HCT116 (cell line): ENCODE measurements around the gene EVC2. TPM values are rescaled to one million over a fixed set of nuclear protein-coding genes. Genes with fewer than 3 reads are reported as not detected.

Source experiments
- ATAC-seq: fragments of 200-7000 bp; cut with Tn5 transposase; 2 replicates; pipeline ENCODE4 v1.9.1; 2020; ENCODE audit warnings: mild to moderate bottlenecking, moderate library complexity
- BruUV-seq: library from RNA; stranded (reverse); fragments of 400-500 nt; replicated peaks from 2 replicates; lab custom pipeline; 2021; lab: Mats Ljungman, UMichigan
- CTCF ChIA-PET: fragments of 300-600 bp; sonication (Branson Sonifier 250); formaldehyde crosslinking; loops from one replicate; lab custom pipeline; 2021; ENCODE audit warnings: antibody characterized with exemption; lab: Charles Lee
- POLR2A ChIA-PET: fragments of 300-600, 350-600 bp; sonication (Branson Sonifier 250); formaldehyde crosslinking; loops from one replicate; lab custom pipeline; 2021; ENCODE audit warnings: antibody characterized with exemption; lab: Charles Lee
- RAD21 ChIA-PET, 2 experiments: fragments of 300-600 bp; sonication (Branson Sonifier 250); formaldehyde crosslinking; loops; one replicate each; lab custom pipeline; 2023; ENCODE audit warnings: low total read pairs in 2 of 2; ENCODE audit not compliant: uncharacterized antibody in 2 of 2, unreplicated experiment in 2 of 2, low non-redundant PET in 1 of 2; lab: Charles Lee
- DNase-seq: peaks from one replicate; pipeline ENCODE4 v3.0.0-alpha.2; 2010; ENCODE audit warnings: low read depth, low spot score
- H2AFZ ChIP-seq: fragments of 200-600 bp; shearing (Covaris generic), sonication (generic); 2 replicates; pipeline ENCODE4 v1.6.1; 2017; ENCODE audit warnings: low read depth, mixed run types, mixed read lengths, antibody characterized with exemption, low read length; ENCODE audit not compliant: poor library complexity, severe bottlenecking
- H3K27ac ChIP-seq: 2 replicates; pipeline ENCODE4 v1.5.1; 2012; ENCODE audit warnings: low read depth, low read length
- H3K27me3 ChIP-seq: fragments of 200-600 bp; sonication (generic); 2 replicates; pipeline ENCODE4 v1.6.1; 2016; ENCODE audit warnings: mixed run types, low read length, mixed read lengths; ENCODE audit not compliant: insufficient read depth
- H3K36me3 ChIP-seq, 2 experiments: fragments of 200-500 bp in 1 of 2; fragments of 200-600 bp in 1 of 2; sonication (Bioruptor generic) in 1 of 2; sonication (generic) in 1 of 2; 2 replicates each; pipeline versions ENCODE4 v1.5.1 to v1.6.1; 2014 to 2016; ENCODE audit warnings: low read length in 2 of 2, inconsistent platforms in 1 of 2, mixed read lengths in 1 of 2, mixed run types in 1 of 2; ENCODE audit not compliant: insufficient read depth in 2 of 2, control insufficient read depth in 1 of 2
- H3K4me1 ChIP-seq, 2 experiments: fragments of 200-600 bp in 1 of 2; sonication (generic) in 1 of 2; 2 replicates each; pipeline versions ENCODE4 v1.5.1 to v1.6.1; 2012 to 2017; ENCODE audit warnings: low read length in 2 of 2, inconsistent platforms in 1 of 2, mild to moderate bottlenecking in 1 of 2, mixed read lengths in 1 of 2, mixed run types in 1 of 2, moderate library complexity in 1 of 2; ENCODE audit not compliant: insufficient read depth in 2 of 2, control insufficient read depth in 1 of 2
- H3K4me2 ChIP-seq: fragments of 200-600 bp; sonication (generic); 2 replicates; pipeline ENCODE4 v1.6.1; 2017; ENCODE audit warnings: mixed run types, low read length, mixed read lengths
- H3K4me3 ChIP-seq, 2 experiments: fragments of 200-600 bp in 1 of 2; sonication (generic) in 1 of 2; replicated peaks in 1 of 2; 2 replicates each; pipeline ENCODE4 v1.5.1; 2011 to 2016; ENCODE audit warnings: low read length in 2 of 2, control low read depth in 1 of 2, low read depth in 1 of 2, mild to moderate bottlenecking in 1 of 2, mixed read lengths in 1 of 2, mixed run types in 1 of 2
- H3K79me2 ChIP-seq: fragments of 200-600 bp; sonication (generic); 2 replicates; pipeline ENCODE4 v1.6.1; 2017; ENCODE audit warnings: mild to moderate bottlenecking, mixed run types, low read length, moderate library complexity, mixed read lengths; ENCODE audit not compliant: insufficient read depth
- H3K9ac ChIP-seq: fragments of 200-600 bp; sonication (generic); 2 replicates; pipeline ENCODE4 v1.6.1; 2016; ENCODE audit warnings: low read length, mixed read lengths
- H3K9me2 ChIP-seq: fragments of 200-600 bp; sonication (generic), shearing (Covaris generic); 2 replicates; pipeline ENCODE4 v1.6.1; 2017; ENCODE audit warnings: mixed run types, mild to moderate bottlenecking, moderate library complexity; ENCODE audit not compliant: insufficient read depth
- H3K9me3 ChIP-seq, 2 experiments: fragments of 200-500 bp in 1 of 2; fragments of 200-600 bp in 1 of 2; sonication (Bioruptor generic) in 1 of 2; sonication (generic) in 1 of 2; 2 replicates each; pipeline ENCODE4 v1.6.1; 2014 to 2017; ENCODE audit warnings: low read length in 2 of 2, mixed read lengths in 2 of 2, inconsistent platforms in 1 of 2, low read depth in 1 of 2, mild to moderate bottlenecking in 1 of 2, mixed run types in 1 of 2, moderate library complexity in 1 of 2; ENCODE audit not compliant: control insufficient read depth in 1 of 2, insufficient read depth in 1 of 2
- H4K20me1 ChIP-seq: fragments of 200-600 bp; sonication (generic), shearing (Covaris generic); 2 replicates; pipeline ENCODE4 v1.6.1; 2017; ENCODE audit warnings: mixed run types, mild to moderate bottlenecking, moderate library complexity; ENCODE audit not compliant: insufficient read depth
- EGR1 ChIP-seq: IDR thresholded peaks from 2 replicates; pipeline ENCODE4 v1.6.1; 2012; ENCODE audit warnings: low read depth
- ELF1 ChIP-seq: IDR thresholded peaks from 2 replicates; pipeline ENCODE4 v1.6.1; 2012; ENCODE audit warnings: low read depth, borderline replicate concordance
- EZH2 ChIP-seq: fragments of 200-600 bp; sonication (generic); IDR thresholded peaks from 2 replicates; pipeline ENCODE4 v1.6.1; 2017; ENCODE audit warnings: antibody characterized with exemption, mixed run types
- EZH2phosphoT487 ChIP-seq: fragments of 200-600 bp; IDR thresholded peaks from 2 replicates; pipeline ENCODE4 v1.6.1; 2018; ENCODE audit warnings: antibody characterized with exemption, borderline replicate concordance
- FOSL1 ChIP-seq: IDR thresholded peaks from 2 replicates; pipeline ENCODE4 v1.6.1; 2012; ENCODE audit warnings: low read depth
- SIN3A ChIP-seq: IDR thresholded peaks from 2 replicates; pipeline ENCODE4 v1.6.1; 2012; ENCODE audit warnings: low read depth
- SP1 ChIP-seq: IDR thresholded peaks from 2 replicates; pipeline ENCODE4 v1.6.1; 2012; ENCODE audit warnings: low read depth
- SRF ChIP-seq: IDR thresholded peaks from 2 replicates; pipeline ENCODE4 v1.6.1; 2012; ENCODE audit warnings: low read depth
- TCF7L2 ChIP-seq: IDR thresholded peaks from 2 replicates; pipeline ENCODE4 v1.7.0; 2011; ENCODE audit warnings: borderline replicate concordance, inconsistent platforms; ENCODE audit not compliant: insufficient read depth, insufficient read length; ENCODE audit errors: extremely low read depth
- YY1 ChIP-seq: IDR thresholded peaks from 2 replicates; pipeline ENCODE4 v1.6.1; 2011; ENCODE audit warnings: low read length, low read depth, moderate library complexity, mild to moderate bottlenecking; ENCODE audit not compliant: insufficient replicate concordance; ENCODE audit errors: extremely low read depth
- ZFX ChIP-seq: fragments of 450-650 bp; IDR thresholded peaks from 2 replicates; pipeline ENCODE4 v1.6.1; 2017
- ZNF274 ChIP-seq: fragments of 200-500 bp; sonication (Bioruptor generic); IDR thresholded peaks from 2 replicates; pipeline ENCODE4 v1.6.1; 2014; ENCODE audit warnings: mild to moderate bottlenecking, low read depth, low read length, inconsistent platforms
- intact Hi-C: fragments of 100-400 bp; cut with micrococcal nuclease; formaldehyde crosslinking; loops from 2 replicates; pipeline ENCODE4 v1.10.0; 2022
- total RNA-seq: library from RNA; stranded (reverse); gene quantifications from one replicate; pipeline ENCODE4 v1.2.1, GENCODE V29; 2021; ENCODE audit not compliant: unreplicated experiment
- TF ChIP-seq, protein P1 (sequence below): IDR thresholded peaks from 2 replicates; pipeline ENCODE4 v1.6.1; 2012; ENCODE audit warnings: low read depth
- TF ChIP-seq, protein P2 (sequence below): IDR thresholded peaks from 2 replicates; pipeline ENCODE4 v1.6.1; 2012

Gene EVC2
- total RNA-seq, 1 experiment from 2014 or later = not detected

- no peak for ATAC-seq
- no TSS peak for BruUV-seq
- RAD21 ChIA-PET = no interaction called here
- Histone ChIP-seq H3K9ac (no peak overlapping the region), H3K9me2 (no peaks in the 10 kb centered on the region), H3K4me2 (no peak overlapping the region), H2AFZ (no peak overlapping the region), H3K27ac (no peak overlapping the region), H4K20me1 (no peaks in the 10 kb centered on the region), H3K27me3 (no peaks in the 10 kb centered on the region), H3K79me2 (no peaks in the 10 kb centered on the region), H3K36me3 (no peaks in the 10 kb centered on the region), H3K4me1 (no peaks in the 10 kb centered on the region), H3K9me3 (no peaks in the 10 kb centered on the region), H3K4me3 (no peak overlapping the region)
- intact Hi-C loops = no loop called here
- DNase-seq = no peak
- POLR2A ChIA-PET = no interaction called here
- TF ChIP-seq YY1 = no peak
- no peak for TF ChIP-seq SP1
- no peak for TF ChIP-seq SRF
- no peak for TF ChIP-seq SIN3A
- no peak for TF ChIP-seq TCF7L2
- no peak for TF ChIP-seq EZH2
- TF ChIP-seq EZH2phosphoT487 = no peak
- no peak for TF ChIP-seq FOSL1
- CTCF ChIA-PET = no interaction called here
These were observed 182.1 kb downstream of the EVC2 start for GRCh38 chr4:5526080-5526846.

DNA sequence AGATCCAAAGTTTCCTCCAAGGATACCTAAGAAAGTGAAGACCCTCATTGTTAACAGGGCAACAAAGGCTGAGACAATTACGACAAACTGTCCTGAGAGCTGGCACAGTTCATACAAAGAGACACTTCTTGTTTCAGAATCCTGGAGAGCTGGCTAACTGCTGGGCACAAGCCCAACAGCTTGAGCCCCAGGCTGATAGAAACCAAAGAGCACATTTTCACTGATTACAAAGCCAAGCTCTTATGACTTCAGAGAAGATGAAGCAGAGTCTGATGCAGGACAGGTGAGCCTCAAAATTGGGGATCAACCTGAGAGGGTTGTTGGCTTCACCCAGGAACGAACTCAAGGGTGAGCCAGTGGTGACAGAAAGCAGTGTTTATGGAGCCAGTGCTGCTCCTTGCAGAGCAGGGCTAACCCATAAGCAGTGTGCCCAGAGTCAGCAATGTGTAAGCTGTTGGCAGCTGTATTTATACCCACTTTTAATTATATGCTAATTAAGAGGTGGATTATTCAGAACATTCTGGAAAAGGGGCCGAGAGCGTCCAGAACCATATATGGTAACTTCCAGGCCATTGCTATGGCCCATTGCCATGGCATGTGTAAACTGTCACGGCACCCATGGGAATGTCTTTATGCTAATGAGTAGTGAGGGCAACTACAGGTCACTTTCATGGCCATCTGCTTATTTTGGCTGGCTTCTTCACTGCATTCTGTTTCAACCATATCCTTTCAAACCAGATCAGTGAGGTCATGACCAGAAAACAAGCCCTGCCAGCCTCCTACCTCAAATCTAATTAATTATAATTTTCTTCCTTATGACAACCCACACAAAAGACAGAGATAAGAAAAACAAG lies 183.7 kb downstream of the EVC2 start:
- ChIA-PET RAD21 (interaction anchor here in 1 of 2 experiments (0.6 kb wide), 1 partner anchor 16 kb away, joined by 3 read pairs; no protein-coding TSS in a partner anchor), CTCF (no interaction called here), POLR2A (no interaction called here)
- Histone ChIP-seq H4K20me1 (no peaks in the 10 kb centered on the region), H3K4me1 (no peaks in the 10 kb centered on the region), H3K9ac (no peak overlapping the region), H3K9me3 (no peaks in the 10 kb centered on the region), H3K4me2 (no peak overlapping the region), H3K27me3 (no peaks in the 10 kb centered on the region), H3K9me2 (no peaks in the 10 kb centered on the region), H2AFZ (no peak overlapping the region), H3K79me2 (no peaks in the 10 kb centered on the region), H3K36me3 (no peaks in the 10 kb centered on the region), H3K4me3 (no peak overlapping the region), H3K27ac (no peak overlapping the region)
- DNase-seq (no peak), ATAC-seq (no peak)
- BruUV-seq = no TSS peak
- intact Hi-C loops = no loop called here
- TF ChIP-seq, protein P1, sequence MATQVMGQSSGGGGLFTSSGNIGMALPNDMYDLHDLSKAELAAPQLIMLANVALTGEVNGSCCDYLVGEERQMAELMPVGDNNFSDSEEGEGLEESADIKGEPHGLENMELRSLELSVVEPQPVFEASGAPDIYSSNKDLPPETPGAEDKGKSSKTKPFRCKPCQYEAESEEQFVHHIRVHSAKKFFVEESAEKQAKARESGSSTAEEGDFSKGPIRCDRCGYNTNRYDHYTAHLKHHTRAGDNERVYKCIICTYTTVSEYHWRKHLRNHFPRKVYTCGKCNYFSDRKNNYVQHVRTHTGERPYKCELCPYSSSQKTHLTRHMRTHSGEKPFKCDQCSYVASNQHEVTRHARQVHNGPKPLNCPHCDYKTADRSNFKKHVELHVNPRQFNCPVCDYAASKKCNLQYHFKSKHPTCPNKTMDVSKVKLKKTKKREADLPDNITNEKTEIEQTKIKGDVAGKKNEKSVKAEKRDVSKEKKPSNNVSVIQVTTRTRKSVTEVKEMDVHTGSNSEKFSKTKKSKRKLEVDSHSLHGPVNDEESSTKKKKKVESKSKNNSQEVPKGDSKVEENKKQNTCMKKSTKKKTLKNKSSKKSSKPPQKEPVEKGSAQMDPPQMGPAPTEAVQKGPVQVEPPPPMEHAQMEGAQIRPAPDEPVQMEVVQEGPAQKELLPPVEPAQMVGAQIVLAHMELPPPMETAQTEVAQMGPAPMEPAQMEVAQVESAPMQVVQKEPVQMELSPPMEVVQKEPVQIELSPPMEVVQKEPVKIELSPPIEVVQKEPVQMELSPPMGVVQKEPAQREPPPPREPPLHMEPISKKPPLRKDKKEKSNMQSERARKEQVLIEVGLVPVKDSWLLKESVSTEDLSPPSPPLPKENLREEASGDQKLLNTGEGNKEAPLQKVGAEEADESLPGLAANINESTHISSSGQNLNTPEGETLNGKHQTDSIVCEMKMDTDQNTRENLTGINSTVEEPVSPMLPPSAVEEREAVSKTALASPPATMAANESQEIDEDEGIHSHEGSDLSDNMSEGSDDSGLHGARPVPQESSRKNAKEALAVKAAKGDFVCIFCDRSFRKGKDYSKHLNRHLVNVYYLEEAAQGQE = no peak
- TF ChIP-seq EGR1 (no peak), ZFX (no peak), SIN3A (no peak), ZNF274 (no peak), EZH2 (no peak), SRF (no peak), TCF7L2 (no peak), ELF1 (no peak)
- TF ChIP-seq, protein P2, sequence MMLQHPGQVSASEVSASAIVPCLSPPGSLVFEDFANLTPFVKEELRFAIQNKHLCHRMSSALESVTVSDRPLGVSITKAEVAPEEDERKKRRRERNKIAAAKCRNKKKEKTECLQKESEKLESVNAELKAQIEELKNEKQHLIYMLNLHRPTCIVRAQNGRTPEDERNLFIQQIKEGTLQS = no peak
